ENCODE results near the gene UTS2. TPM values are rescaled to one million over a fixed set of nuclear protein-coding genes. Genes with fewer than 3 reads are reported as not detected.

UTS2 gene
- total RNA-seq, 1 donor from 2014 or later, result not detected

DNA sequence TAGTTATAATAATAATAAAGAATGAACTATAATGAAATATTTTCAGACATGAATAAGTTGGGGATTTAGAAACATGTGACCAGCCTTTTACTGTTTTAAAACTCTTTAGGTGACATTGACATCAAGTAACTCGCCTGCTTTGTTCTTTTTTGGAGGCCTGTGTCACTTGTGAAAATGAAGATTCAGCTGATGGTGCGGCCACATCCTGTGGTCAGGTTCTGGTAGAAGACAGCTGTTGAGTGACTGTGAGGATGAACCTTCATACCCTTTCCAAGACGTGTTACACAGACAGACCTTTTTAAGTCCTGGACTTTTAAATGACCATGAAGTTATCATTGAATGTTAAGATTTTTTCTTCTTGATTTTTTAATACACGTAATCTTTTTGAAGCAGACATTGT, 10.3 kb downstream of the UTS2 start:
- H3K9me3 ChIP-seq, result peaks cover 7% of the 10 kb centered on the region
- TF ChIP-seq CTCF (IDR thresholded peaks at IDR 0.05), result no peak
- intact Hi-C loops (cut with DNase I), result no loop called here
- no peaks in the 10 kb centered on the region for H3K27me3 ChIP-seq
- DNase-seq (no peak), ATAC-seq (no peak)
- no peak overlapping the region for H3K4me3 ChIP-seq
- H3K36me3 ChIP-seq, result peaks cover 73% of the 10 kb centered on the region
- H3K4me1 ChIP-seq, result no peaks in the 10 kb centered on the region
- no peak overlapping the region for H3K27ac ChIP-seq

- H3K36me3 ChIP-seq, result peaks cover 96% of the 10 kb centered on the region
- TF ChIP-seq CTCF (IDR thresholded peaks at IDR 0.05), result no peak
- H3K27ac ChIP-seq, result no peak overlapping the region
- peaks cover 7% of the 10 kb centered on the region for H3K9me3 ChIP-seq
- no peak overlapping the region for H3K4me3 ChIP-seq
- intact Hi-C loops (cut with DNase I), result no loop called here
- H3K4me1 ChIP-seq, result no peaks in the 10 kb centered on the region
- ATAC-seq (no peak), DNase-seq (no peak)
- no peaks in the 10 kb centered on the region for H3K27me3 ChIP-seq
Measured at GRCh38 chr1:7839526-7839925, 13.3 kb downstream of the UTS2 start.

DNA sequence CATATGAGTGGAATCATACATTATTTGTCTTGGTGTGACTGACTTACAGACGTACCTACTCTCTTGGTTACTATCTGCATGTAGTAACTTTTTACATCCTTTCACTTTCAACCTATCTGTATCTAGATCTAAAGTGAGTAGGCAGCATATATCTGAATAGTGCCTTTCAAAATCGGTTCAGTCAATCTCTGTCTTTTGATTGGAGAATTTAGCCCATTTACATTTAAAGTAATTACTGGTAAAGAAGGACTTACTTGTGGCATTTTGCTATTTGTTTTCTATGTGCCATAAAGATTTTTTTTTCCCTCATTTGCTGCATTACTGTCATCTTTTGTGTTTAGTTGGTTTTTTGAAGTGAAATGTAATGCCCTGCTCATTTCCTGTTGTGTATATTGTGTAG, 14.2 kb downstream of the UTS2 start:
- Histone ChIP-seq H3K9me3 (peaks cover 7% of the 10 kb centered on the region), H3K36me3 (peaks cover 88% of the 10 kb centered on the region), H3K27ac (no peak overlapping the region), H3K4me1 (no peaks in the 10 kb centered on the region), H3K27me3 (no peaks in the 10 kb centered on the region), H3K4me3 (no peak overlapping the region)
- no peak for TF ChIP-seq CTCF (IDR thresholded peaks at IDR 0.05)
- ATAC-seq, result no peak
- DNase-seq, result no peak
- intact Hi-C loops (cut with DNase I), result no loop called here

GRCh38 chr1:7833035-7833434, 19.8 kb downstream of the UTS2 start:
- Histone ChIP-seq H3K27me3 (no peaks in the 10 kb centered on the region), H3K4me3 (no peak overlapping the region), H3K9me3 (no peaks in the 10 kb centered on the region), H3K27ac (no peak overlapping the region), H3K4me1 (no peaks in the 10 kb centered on the region), H3K36me3 (peaks cover 78% of the 10 kb centered on the region)
- DNase-seq, result no peak
- intact Hi-C loops (cut with DNase I), result no loop called here
- TF ChIP-seq CTCF (IDR thresholded peaks at IDR 0.05), result no peak
- no peak for ATAC-seq

- intact Hi-C loops (cut with DNase I), result no loop called here
- Histone ChIP-seq H3K9me3 (no peaks in the 10 kb centered on the region), H3K4me1 (no peaks in the 10 kb centered on the region), H3K4me3 (no peak overlapping the region), H3K27me3 (no peaks in the 10 kb centered on the region), H3K36me3 (peaks cover 78% of the 10 kb centered on the region), H3K27ac (no peak overlapping the region)
- no peak for TF ChIP-seq CTCF (IDR thresholded peaks at IDR 0.05)
- ATAC-seq (peak; percentile 63), DNase-seq (no peak)
Measured at GRCh38 chr1:7831458-7831857, 21.4 kb downstream of the UTS2 start.

Data from upper lobe of right lung (tissue), 1 donor.